HTR-8/SVneo (cell line): ENCODE measurements around the gene ZNF552.
A peak's percentile ranks its signal among the peaks of the same experiment; 100 is the strongest.

Experiments
- DNase-seq: peaks from one replicate; pipeline ENCODE4 v3.0.0; 2011; ENCODE audit warnings: low spot score, mixed read lengths; ENCODE audit not compliant: insufficient read length
- FAIRE-seq: peaks from 2 replicates; lab custom pipeline; 2011; peaks lifted over from hg19 to GRCh38; lab: Jason Lieb, UNC

Gene ZNF552

DNA sequence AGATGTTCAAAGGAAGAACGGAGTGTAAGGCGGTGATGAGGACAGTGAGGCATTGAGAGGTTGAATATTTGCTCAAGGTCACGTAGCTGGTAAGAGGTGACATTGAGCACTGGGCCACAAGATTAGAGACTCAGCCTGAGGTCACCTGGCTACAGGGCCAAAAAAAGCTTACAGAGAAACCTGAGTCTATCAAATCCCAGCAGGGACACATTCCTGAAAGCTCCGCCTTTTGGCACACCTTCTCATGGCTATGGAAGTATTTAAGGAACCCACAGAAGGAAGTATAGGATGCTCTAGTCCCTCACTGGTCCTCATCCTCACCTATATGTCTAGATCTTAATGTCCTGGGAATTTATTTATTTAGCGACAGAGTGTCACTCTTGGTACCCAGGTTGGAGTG lies 27.8 kb downstream of the ZNF552 start:
- DNase-seq: no peak
- FAIRE-seq: no peak

DNA sequence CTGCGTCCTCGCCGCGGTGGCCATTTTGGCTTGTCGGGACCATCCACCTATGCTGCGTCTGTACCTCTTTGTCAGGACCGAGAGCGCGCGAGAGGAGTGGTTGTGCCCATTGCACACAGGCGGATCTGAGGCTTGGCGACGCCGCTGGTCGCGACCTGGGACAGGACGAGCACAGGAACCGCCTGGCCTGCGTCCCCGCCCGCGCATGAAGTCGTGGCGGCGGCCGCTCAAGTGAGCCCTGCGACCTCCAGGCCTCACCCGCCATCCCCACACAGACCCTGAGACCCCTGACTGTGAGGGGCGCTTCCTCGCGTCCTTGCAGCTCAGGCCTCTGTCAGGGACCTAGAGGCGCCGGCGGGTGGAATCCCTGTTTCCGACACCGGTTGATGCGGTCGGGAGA lies 28.4 kb downstream of the ZNF552 start:
- DNase-seq (no peak), FAIRE-seq (no peak)

DNA sequence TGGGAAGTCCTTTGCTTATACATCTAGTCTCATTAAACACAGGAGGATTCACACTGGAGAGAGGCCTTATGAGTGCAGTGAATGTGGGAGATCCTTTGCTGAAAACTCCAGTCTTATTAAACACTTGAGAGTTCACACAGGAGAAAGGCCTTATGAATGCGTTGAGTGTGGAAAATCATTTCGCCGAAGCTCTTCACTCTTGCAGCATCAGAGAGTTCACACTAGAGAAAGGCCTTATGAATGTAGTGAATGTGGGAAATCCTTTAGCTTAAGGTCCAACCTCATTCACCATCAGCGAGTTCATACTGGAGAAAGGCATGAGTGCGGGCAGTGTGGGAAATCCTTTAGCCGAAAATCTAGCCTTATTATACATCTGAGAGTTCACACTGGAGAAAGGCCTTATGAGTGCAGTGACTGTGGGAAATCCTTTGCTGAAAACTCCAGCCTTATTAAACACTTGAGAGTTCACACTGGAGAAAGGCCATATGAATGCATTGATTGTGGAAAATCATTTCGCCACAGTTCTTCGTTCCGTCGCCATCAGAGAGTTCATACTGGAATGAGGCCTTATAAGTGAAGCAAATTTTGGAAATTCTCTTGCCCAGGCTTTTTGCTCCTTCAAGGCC lies 35.4 kb downstream of the ZNF552 start:
- DNase-seq (no peak), FAIRE-seq (no peak)

DNA sequence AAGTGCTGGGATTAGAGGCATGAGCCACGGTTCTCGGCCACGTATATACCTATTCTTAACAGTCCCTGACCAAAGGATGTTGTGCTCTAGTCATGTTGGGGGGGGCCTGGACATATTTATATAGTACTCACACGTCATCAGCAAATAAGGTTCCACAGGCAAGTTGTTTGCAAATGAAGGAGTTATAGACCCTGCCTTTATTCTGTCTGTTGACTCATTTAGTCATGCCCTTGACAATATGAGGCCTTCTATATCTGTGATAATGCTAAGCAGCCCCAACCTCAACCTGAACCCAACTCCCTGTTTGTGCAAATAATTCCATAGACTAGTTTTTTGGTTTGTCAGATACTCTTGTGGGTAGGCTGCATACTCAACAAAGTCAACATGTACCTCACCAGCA lies 36.4 kb downstream of the ZNF552 start:
- DNase-seq: no peak
- FAIRE-seq: no peak

DNA sequence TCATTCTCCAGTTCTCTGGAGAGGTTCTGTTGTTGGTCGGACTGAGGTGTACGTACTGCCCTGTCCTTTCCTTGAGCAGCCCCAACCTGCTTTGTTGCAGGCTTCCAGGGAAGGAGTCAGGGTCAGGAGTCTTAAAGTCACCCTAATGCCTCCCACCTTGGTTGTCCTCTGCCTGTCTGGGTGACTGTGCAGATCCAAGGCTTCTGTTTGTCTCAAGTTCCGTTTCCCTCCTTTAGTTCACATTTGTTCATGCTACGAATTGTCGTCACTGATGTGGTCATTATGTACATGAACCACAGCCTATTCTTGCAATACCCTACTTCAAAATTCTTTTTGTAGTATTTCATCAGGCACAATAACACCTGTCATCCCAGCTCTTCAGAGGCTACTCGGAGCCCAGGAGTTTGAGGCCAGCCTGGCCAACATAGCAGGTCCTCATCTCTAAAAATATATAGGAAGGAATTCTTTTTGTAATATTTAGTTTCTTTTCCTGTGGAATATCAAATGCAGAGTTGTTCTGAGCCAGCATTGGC lies 37.9 kb downstream of the ZNF552 start:
- DNase-seq: no peak
- no peak for FAIRE-seq

DNA sequence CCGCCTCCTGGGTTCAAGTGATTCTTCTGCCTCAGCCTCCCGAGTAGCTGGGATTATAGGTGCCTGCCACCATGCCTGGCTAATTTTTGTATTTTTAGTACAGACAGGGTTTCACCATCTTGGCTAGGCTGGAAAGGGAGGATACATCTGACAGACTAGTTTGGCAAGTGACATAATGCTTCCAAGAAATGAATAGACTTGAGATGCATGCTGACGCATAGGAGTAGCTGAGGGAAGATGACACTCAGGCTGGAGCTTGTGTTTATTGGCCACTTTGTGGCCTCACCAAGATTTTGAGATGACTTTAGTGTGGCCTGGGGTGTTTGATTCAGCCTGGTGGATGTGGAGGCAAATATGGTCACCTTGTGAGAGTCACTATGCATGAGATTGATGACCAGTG lies 41.2 kb downstream of the ZNF552 start:
- no peak for DNase-seq
- FAIRE-seq: no peak

DNA sequence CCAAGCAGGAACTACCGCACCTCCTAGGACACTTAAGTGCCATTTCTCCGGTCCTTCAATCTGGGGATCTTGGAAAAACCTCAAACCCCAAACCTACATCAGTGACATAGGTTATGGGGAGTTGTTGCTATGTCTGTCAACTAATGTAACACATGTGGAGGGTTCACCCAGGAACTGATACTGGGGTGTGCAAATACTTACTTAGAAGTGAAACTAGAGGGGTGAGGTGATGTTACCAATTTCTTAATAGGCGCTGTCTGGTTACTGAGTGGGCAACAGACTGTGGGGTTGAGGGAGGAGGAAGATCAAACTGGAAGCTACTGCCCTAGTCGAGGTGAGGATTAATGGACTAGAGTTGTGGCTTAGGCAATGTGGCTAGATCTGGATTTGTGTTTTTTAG lies 43.3 kb downstream of the ZNF552 start:
- FAIRE-seq: no peak
- DNase-seq: no peak

DNA sequence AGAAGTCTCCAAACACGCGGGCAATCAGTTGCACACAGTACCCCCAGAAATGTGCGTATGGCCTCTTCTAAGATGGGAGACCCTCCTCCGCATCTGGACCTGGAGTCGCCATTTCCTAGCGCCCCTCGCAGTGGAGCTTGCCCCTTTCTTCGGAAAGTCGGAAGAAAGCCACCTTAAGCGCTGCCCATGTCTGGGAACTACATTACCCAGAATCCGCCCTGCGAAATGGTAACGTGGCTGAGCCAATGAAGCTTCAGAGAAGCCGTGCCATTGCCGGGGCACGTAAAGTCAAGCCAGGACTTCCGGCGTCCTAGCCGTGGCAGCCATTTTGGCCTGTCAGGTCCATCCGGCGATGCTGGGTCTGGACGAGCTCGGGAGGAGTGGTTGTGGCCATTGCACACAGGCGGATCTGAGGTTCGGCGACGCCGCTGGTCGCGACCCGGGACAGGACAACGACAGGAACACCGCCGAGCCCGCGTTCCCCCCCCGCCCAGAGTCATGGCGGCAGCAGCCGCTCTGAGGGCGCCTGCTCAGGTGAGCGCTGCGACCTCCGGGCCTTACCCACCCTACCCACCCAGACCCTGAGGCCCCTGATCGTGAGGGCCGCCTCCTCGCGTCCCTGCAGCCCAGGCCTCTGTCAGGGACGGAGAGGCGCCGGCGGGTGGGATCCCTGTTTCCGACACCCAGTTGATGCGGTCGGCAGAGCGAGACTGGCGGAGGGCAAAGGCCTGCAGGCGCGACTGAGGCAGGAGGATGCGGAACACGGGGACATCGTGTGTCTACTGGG lies 45.2 kb downstream of the ZNF552 start, which contains the start of gene ZNF586:
TSS of gene ZNF586 (plus strand) at position 332 of the 787 bp plus-strand sequence. CDS start at position 499, 167 bp downstream.
- DNase-seq (peak; percentile 97), FAIRE-seq (peak; percentile 95)

DNA sequence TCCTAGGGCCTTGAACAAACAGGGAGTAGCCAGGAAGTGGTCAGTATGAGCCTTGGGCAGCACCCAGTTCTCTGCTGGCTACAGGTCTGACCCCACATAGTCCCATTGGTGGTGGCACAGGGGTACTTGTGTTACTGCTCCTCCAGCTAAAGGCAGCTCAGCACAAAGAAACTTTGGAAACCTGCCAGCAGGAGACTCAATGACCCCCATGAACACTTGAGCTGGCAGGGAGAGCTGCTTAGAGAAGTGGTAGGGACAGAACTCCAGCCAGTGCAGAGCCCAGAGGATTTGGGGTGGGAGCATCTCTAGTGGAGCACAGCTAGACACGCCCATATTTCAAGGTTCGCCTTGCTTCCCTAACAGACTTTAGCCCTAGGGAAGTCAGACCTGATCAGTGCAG lies 55.6 kb downstream of the ZNF552 start:
- DNase-seq (no peak), FAIRE-seq (no peak)

DNA sequence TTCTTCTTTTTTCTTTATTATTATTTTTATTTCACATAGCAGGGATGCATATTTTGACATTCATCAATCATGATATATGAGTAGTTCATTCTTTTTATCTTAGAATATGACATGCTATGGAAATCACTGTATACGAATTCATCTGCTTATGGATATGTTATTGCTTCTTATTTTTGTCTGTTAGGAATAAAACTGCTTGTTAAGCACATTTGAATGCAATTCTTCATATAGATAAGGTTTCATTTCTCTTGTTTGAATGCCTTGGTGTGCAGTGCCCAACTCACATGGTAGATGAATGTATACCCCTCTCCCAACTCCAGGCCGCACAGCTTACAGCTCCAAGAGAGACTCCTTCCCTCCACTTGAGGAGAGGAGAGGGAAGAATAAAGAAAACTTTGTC lies 56.8 kb downstream of the ZNF552 start:
- FAIRE-seq (no peak), DNase-seq (no peak)
